OCI-LY1 (cell line): ENCODE results near the gene PAX8.

Experiments
- H2AFZ ChIP-seq: fragments of 200-600 bp; sonication (generic), shearing (Covaris generic); 2 replicates; pipeline ENCODE4 v1.6.0; 2014; ENCODE audit warnings: antibody characterized with exemption, mild to moderate bottlenecking, low read length
- H3F3A ChIP-seq: fragments of 200-600 bp; sonication (generic), shearing (Covaris generic); 2 replicates; pipeline ENCODE4 v1.6.0; 2014; ENCODE audit warnings: mild to moderate bottlenecking, antibody characterized with exemption, low read length, moderate library complexity; ENCODE audit not compliant: insufficient read depth
- H3K27ac ChIP-seq: fragments of 200-600 bp; sonication (generic); 2 replicates; pipeline ENCODE4 v1.5.1; 2014; ENCODE audit warnings: low read length, mixed run types, mild to moderate bottlenecking, low read depth; ENCODE audit not compliant: poor library complexity, severe bottlenecking
- H3K27me3 ChIP-seq: fragments of 200-600 bp; sonication (generic); 2 replicates; pipeline ENCODE4 v1.6.0; 2014; ENCODE audit warnings: antibody characterized with exemption, mild to moderate bottlenecking, low read length, moderate library complexity; ENCODE audit not compliant: insufficient read depth
- H3K36me3 ChIP-seq: fragments of 200-600 bp; sonication (generic); 2 replicates; pipeline ENCODE4 v1.6.1; 2014; ENCODE audit warnings: mild to moderate bottlenecking, antibody characterized with exemption, low read length, moderate library complexity, mixed read lengths; ENCODE audit not compliant: insufficient read depth
- H3K4me1 ChIP-seq: fragments of 200-600 bp; sonication (generic); 2 replicates; pipeline ENCODE4 v1.5.1; 2014; ENCODE audit warnings: mild to moderate bottlenecking, low read length, moderate library complexity; ENCODE audit not compliant: insufficient read depth, severe bottlenecking
- H3K4me2 ChIP-seq: fragments of 200-600 bp; sonication (generic), shearing (Covaris generic); 2 replicates; pipeline ENCODE4 v1.6.1; 2014; ENCODE audit warnings: low read length
- H3K4me3 ChIP-seq: fragments of 200-600 bp; sonication (generic); 2 replicates; pipeline ENCODE4 v1.5.1; 2014; ENCODE audit warnings: low read length, low read depth, mild to moderate bottlenecking, mixed read lengths; ENCODE audit not compliant: poor library complexity, severe bottlenecking
- H3K79me2 ChIP-seq: fragments of 200-600 bp; shearing (Covaris generic); 2 replicates; pipeline ENCODE4 v1.6.1; 2016; ENCODE audit warnings: mixed run types, low read length, mixed read lengths; ENCODE audit not compliant: insufficient read depth
- H3K9ac ChIP-seq: fragments of 200-600 bp; sonication (generic), shearing (Covaris generic); 2 replicates; pipeline ENCODE4 v1.6.1; 2014; ENCODE audit warnings: mild to moderate bottlenecking, low read length, mixed read lengths
- H3K9me2 ChIP-seq: fragments of 200-600 bp; sonication (generic), shearing (Covaris generic); 2 replicates; pipeline ENCODE4 v1.6.1; 2014; ENCODE audit warnings: low read depth, mild to moderate bottlenecking, low read length, mixed read lengths
- H3K9me3 ChIP-seq: fragments of 200-600 bp; shearing (Covaris generic); 2 replicates; pipeline ENCODE4 v1.6.1; 2014; ENCODE audit warnings: low read length, mixed read lengths
- H4K20me1 ChIP-seq: fragments of 200-600 bp; sonication (generic), shearing (Covaris generic); 2 replicates; pipeline ENCODE4 v1.6.0; 2016; ENCODE audit warnings: mild to moderate bottlenecking, low read length; ENCODE audit not compliant: insufficient read depth
- EZH2 ChIP-seq: fragments of 200-600 bp; sonication (generic), shearing (Covaris generic); IDR thresholded peaks from 2 replicates; pipeline ENCODE4 v1.8.0; 2017; ENCODE audit warnings: borderline replicate concordance, mixed run types, mild to moderate bottlenecking, antibody characterized with exemption, low read length, moderate library complexity, mixed read lengths
- TF ChIP-seq, protein P1 (sequence below): fragments of 200-600 bp; sonication (generic), shearing (Covaris generic); IDR thresholded peaks from 2 replicates; pipeline ENCODE4 v1.5.1; 2017; ENCODE audit warnings: mild to moderate bottlenecking, antibody characterized with exemption, low read length, moderate library complexity, mixed read lengths

The PAX8 gene

DNA sequence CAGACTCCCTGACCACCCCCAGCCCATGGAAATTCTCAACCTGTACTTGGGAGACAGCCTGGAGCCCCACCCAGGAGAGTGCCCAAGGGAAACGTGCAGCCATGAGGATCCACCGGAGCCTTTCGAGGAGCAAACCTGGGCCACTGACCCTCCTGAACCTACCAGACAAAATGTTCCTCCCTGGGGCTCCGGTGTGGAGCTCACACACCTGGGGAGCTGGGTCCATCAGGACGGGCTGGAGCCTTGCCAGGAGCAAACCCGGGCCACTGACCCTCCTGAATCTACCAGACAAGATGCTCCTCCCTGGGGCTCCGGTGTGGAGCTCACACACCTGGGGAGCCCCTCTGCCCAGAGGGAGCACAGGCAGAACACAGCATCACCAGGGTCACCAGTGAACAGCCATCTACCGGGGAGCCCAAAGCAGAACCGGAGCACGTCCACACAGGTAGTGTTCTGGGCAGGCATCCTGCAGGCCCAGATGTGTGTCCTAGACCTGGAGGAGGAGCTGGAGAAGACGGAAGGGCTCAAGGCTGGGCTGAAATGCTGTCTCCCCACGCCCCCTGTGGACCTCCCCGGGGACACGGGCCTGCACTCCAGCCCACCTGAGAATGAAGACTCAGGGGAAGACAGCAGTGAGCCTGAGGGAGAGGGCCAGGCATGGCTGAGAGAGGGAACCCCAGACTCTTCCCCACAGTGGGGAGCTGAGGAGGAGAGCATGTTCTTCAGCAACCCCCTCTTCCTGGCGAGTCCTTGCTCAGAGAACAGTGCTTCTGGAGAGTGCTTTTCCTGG, 96.1 kb downstream of the PAX8 start:
- no peaks in the 10 kb centered on the region for H3K9me3 ChIP-seq
- no peak overlapping the region for H3K4me2 ChIP-seq
- no peaks in the 10 kb centered on the region for H3F3A ChIP-seq
- H3K27ac ChIP-seq: no peak overlapping the region
- H2AFZ ChIP-seq: no peak overlapping the region
- H3K36me3 ChIP-seq: peaks cover 65% of the 10 kb centered on the region; the same call in 1 of the 2 replicates
- no peaks in the 10 kb centered on the region for H4K20me1 ChIP-seq
- H3K27me3 ChIP-seq: no peaks in the 10 kb centered on the region
- no peak overlapping the region for H3K9ac ChIP-seq
- no peak overlapping the region for H3K4me3 ChIP-seq
- no peaks in the 10 kb centered on the region for H3K79me2 ChIP-seq
- H3K9me2 ChIP-seq: no peaks in the 10 kb centered on the region
- TF ChIP-seq, protein P1, sequence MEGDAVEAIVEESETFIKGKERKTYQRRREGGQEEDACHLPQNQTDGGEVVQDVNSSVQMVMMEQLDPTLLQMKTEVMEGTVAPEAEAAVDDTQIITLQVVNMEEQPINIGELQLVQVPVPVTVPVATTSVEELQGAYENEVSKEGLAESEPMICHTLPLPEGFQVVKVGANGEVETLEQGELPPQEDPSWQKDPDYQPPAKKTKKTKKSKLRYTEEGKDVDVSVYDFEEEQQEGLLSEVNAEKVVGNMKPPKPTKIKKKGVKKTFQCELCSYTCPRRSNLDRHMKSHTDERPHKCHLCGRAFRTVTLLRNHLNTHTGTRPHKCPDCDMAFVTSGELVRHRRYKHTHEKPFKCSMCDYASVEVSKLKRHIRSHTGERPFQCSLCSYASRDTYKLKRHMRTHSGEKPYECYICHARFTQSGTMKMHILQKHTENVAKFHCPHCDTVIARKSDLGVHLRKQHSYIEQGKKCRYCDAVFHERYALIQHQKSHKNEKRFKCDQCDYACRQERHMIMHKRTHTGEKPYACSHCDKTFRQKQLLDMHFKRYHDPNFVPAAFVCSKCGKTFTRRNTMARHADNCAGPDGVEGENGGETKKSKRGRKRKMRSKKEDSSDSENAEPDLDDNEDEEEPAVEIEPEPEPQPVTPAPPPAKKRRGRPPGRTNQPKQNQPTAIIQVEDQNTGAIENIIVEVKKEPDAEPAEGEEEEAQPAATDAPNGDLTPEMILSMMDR: no peak
- TF ChIP-seq EZH2: no peak
- peaks cover 23% of the 10 kb centered on the region for H3K4me1 ChIP-seq

DNA sequence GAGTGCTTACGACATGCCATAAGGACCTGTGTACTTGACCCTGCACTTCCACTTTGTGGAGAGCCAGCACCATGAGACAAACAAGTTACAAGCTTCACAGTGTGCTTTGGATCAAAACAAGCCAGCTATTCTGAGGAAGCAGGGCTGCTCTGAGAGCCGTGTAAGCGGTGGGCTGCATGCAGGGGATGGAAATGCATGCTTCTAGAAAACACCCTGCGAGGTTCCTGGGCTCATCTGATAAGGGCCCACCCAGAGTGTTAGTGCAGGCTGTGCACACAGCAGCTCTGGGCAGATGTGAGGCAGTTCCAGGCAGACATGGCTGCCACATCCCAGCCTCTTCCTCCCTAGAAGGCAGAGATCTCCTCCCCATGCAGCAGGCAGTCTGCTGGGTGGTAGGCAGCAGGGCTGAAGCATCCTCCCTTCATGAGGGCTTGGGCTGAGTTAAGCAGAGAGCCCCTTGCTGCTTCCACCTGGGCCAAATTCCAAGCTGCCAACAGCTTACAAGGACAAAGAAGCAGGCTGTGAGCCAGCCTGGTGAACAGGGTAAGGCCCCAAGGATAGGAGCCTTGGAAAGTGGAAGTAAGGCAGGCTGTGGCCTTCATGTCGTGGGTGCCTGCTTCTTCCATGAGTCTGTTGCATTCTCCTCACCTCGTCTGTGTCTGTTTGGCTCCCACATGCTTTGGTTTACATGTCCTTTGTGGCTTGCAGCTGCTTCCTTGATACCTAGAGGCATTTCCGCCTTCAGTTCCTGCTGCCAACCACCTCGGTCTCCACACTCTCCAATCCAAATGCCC, 97.3 kb downstream of the PAX8 start:
- no peaks in the 10 kb centered on the region for H3F3A ChIP-seq
- no peaks in the 10 kb centered on the region for H3K9me3 ChIP-seq
- peaks cover 66% of the 10 kb centered on the region; the same call in 1 of the 2 replicates for H3K36me3 ChIP-seq
- H3K9me2 ChIP-seq: no peaks in the 10 kb centered on the region
- H4K20me1 ChIP-seq: no peaks in the 10 kb centered on the region
- no peak overlapping the region for H3K4me3 ChIP-seq
- H3K9ac ChIP-seq: no peak overlapping the region
- H3K4me2 ChIP-seq: no peak overlapping the region
- TF ChIP-seq EZH2: no peak
- TF ChIP-seq, protein P1: no peak
- peak overlapping the region; percentile 29 for H3K27ac ChIP-seq
- no peaks in the 10 kb centered on the region for H3K27me3 ChIP-seq
- peaks cover 28% of the 10 kb centered on the region for H3K4me1 ChIP-seq
- no peak overlapping the region for H2AFZ ChIP-seq
- no peaks in the 10 kb centered on the region for H3K79me2 ChIP-seq

DNA sequence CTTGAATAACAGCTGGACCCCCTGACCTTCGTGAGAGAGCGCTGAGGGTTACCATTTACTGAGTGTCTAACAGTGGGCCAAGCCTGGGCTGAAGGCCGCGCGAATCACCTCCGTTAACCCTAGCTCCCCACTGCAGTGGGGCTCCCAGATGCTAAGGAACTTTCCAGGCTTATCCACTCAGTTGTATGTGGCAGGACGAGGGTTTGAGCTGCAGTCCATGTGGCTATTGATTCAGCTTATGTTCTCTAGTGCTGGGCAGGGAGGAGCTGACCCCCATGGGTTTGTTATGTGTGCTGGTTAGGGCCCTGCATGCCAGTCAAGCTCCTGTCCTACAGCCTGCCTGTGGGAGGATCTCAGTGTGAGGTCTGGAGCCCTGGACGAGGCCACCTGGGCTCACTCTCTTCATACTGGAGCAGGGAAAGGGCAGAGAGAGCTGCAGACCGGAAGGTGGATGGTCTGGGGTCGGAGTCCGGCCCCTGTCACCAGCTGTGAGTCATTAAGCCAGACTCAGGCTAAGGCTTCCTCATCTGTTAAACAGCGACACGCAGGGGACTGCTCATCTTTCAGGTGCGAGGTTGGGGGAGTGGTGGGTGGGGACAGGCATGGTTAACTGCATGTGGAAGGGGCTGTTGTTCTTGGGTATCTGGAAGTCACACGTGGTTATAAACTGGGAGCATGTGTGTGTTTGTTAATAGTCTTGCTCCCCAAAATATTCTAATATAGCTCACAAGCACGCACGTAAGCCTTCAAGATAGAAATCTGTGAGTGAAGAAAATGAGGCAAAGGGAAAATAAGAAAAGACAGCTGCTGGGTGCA, 98.4 kb downstream of the PAX8 start:
- peaks cover 40% of the 10 kb centered on the region for H3K4me1 ChIP-seq
- H3K36me3 ChIP-seq: peaks cover 57% of the 10 kb centered on the region; the same call in 1 of the 2 replicates
- H3K79me2 ChIP-seq: no peaks in the 10 kb centered on the region
- H3K9me2 ChIP-seq: no peaks in the 10 kb centered on the region
- H3F3A ChIP-seq: no peaks in the 10 kb centered on the region
- peak overlapping the region; percentile 15 for H3K27ac ChIP-seq
- peak overlapping the region; percentile 31; the same call in 1 of the 2 replicates for H3K4me2 ChIP-seq
- no peak overlapping the region; the same call in 1 of the 2 replicates for H3K9ac ChIP-seq
- H3K4me3 ChIP-seq: no peak overlapping the region
- no peaks in the 10 kb centered on the region for H4K20me1 ChIP-seq
- no peak overlapping the region for H2AFZ ChIP-seq
- H3K9me3 ChIP-seq: no peaks in the 10 kb centered on the region
- TF ChIP-seq EZH2: no peak
- TF ChIP-seq, protein P1: peak; percentile 19; the same call in 1 of the 2 replicates
- H3K27me3 ChIP-seq: no peaks in the 10 kb centered on the region
